VCaP (cell line): ENCODE measurements around the gene ABR.

Experiments used
- H3K27ac ChIP-seq: fragments of 450-650 bp; 2 replicates; pipeline ENCODE4 v1.5.1; 2017
- CTCF ChIP-seq: fragments of 450-650 bp; conservative IDR thresholded peaks from 2 replicates; pipeline ENCODE4 v1.5.1; 2017; ENCODE audit warnings: mild to moderate bottlenecking, moderate library complexity

The ABR gene

GRCh38 chr17:1034652-1035210 is 145.1 kb downstream of the ABR start:
- H3K27ac ChIP-seq = no peak overlapping the region
- TF ChIP-seq CTCF = no peak

GRCh38 chr17:1033503-1033902 is 146.3 kb downstream of the ABR start:
- no peak overlapping the region for H3K27ac ChIP-seq
- TF ChIP-seq CTCF = no peak

GRCh38 chr17:1032391-1032790 is 147.4 kb downstream of the ABR start:
- no peak for TF ChIP-seq CTCF

GRCh38 chr17:1031711-1032110 is 148.1 kb downstream of the ABR start:
- TF ChIP-seq CTCF = no peak
- H3K27ac ChIP-seq = peak overlapping the region; percentile 79; the same call in 1 of the 2 replicates

More at GRCh38 chr17:1032391-1032790, 147.4 kb downstream of the ABR start:
- no peak overlapping the region for H3K27ac ChIP-seq

- TF ChIP-seq CTCF = no peak
- peak overlapping the region; percentile 79 for H3K27ac ChIP-seq
Observed at GRCh38 chr17:1030684-1031532, 148.9 kb downstream of the ABR start.

- peak overlapping the region; percentile 79 for H3K27ac ChIP-seq
- TF ChIP-seq CTCF = no peak
Observed at GRCh38 chr17:1029922-1030644, 149.7 kb downstream of the ABR start.
